ENCODE results near the gene WDR91.

DNA sequence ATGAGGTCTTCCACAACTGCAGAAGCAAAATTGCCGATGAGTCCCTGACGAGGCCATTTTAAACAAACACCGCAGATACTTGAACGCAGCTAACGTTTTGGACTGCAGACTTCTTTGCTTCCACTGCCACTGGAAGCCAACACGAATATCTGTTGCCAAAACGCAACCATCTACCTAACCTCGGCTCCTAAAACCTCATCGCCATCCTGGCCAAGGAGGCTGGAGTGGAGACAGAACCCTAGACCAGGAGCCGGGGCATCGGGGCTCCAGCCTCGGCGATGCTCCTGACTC lies 493 bp downstream of the WDR91 start:
- TF ChIP-seq, protein P1, sequence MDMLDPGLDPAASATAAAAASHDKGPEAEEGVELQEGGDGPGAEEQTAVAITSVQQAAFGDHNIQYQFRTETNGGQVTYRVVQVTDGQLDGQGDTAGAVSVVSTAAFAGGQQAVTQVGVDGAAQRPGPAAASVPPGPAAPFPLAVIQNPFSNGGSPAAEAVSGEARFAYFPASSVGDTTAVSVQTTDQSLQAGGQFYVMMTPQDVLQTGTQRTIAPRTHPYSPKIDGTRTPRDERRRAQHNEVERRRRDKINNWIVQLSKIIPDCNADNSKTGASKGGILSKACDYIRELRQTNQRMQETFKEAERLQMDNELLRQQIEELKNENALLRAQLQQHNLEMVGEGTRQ (IDR thresholded peaks at IDR 0.05): no peak
- TF ChIP-seq, protein P2, sequence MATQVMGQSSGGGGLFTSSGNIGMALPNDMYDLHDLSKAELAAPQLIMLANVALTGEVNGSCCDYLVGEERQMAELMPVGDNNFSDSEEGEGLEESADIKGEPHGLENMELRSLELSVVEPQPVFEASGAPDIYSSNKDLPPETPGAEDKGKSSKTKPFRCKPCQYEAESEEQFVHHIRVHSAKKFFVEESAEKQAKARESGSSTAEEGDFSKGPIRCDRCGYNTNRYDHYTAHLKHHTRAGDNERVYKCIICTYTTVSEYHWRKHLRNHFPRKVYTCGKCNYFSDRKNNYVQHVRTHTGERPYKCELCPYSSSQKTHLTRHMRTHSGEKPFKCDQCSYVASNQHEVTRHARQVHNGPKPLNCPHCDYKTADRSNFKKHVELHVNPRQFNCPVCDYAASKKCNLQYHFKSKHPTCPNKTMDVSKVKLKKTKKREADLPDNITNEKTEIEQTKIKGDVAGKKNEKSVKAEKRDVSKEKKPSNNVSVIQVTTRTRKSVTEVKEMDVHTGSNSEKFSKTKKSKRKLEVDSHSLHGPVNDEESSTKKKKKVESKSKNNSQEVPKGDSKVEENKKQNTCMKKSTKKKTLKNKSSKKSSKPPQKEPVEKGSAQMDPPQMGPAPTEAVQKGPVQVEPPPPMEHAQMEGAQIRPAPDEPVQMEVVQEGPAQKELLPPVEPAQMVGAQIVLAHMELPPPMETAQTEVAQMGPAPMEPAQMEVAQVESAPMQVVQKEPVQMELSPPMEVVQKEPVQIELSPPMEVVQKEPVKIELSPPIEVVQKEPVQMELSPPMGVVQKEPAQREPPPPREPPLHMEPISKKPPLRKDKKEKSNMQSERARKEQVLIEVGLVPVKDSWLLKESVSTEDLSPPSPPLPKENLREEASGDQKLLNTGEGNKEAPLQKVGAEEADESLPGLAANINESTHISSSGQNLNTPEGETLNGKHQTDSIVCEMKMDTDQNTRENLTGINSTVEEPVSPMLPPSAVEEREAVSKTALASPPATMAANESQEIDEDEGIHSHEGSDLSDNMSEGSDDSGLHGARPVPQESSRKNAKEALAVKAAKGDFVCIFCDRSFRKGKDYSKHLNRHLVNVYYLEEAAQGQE (IDR thresholded peaks at IDR 0.05): no peak
- no peak for TF ChIP-seq SREBF2 (IDR thresholded peaks at IDR 0.05)
